Lower leg skin (tissue), 4 donors: ENCODE measurements around the gene TCERG1L. TPM values are rescaled to one million over a fixed set of nuclear protein-coding genes. Genes with fewer than 3 reads are reported as not detected.

ENCODE experiments used
- DNase-seq, 2 donors: peaks; one replicate each; pipeline ENCODE4 v3.0.0-alpha.2; 2019; ENCODE audit warnings: low spot score in 2 of 2
- H3K4me3 ChIP-seq: fragments of 200-600 bp; sonication (generic); 2 replicates; pipeline ENCODE4 v1.5.1; 2017; ENCODE audit warnings: mild to moderate bottlenecking, low read depth; ENCODE audit not compliant: poor library complexity, severe bottlenecking
- CTCF ChIP-seq, 3 donors: fragments of 450-650 bp; IDR thresholded peaks; one replicate each; pipeline ENCODE4 v1.5.1; 2016; ENCODE audit warnings: antibody characterized with exemption in 3 of 3, mild to moderate bottlenecking in 3 of 3, moderate library complexity in 2 of 3
- POLR2A ChIP-seq, 2 donors: fragments of 450-650 bp; IDR thresholded peaks; one replicate each; pipeline ENCODE4 v1.6.1; 2016 to 2017; ENCODE audit warnings: antibody characterized with exemption in 2 of 2, mild to moderate bottlenecking in 1 of 2, moderate library complexity in 1 of 2
- WGBS, 2 donors: methylation state at CpG; one replicate each; pipeline ENCODE4 v1.1.5; 2018; 5-methylcytosine and 5-hydroxymethylcytosine counted together
- intact Hi-C: fragments of 100-400 bp; cut with DNase I; formaldehyde crosslinking; loops from one replicate; pipeline ENCODE4 v1.15.0; 2023; ENCODE audit warnings: low total_unique reads
- total RNA-seq, 4 donors: library from RNA; depleted of rRNA; stranded (reverse); fragments of >200 nt; gene quantifications; one replicate each; pipeline ENCODE4 v1.1.0, GENCODE V29; 2016

TCERG1L gene
- total RNA-seq, 4 donors from 2014 or later, result 0.57 to 1.1 (median 0.90) TPM

DNA sequence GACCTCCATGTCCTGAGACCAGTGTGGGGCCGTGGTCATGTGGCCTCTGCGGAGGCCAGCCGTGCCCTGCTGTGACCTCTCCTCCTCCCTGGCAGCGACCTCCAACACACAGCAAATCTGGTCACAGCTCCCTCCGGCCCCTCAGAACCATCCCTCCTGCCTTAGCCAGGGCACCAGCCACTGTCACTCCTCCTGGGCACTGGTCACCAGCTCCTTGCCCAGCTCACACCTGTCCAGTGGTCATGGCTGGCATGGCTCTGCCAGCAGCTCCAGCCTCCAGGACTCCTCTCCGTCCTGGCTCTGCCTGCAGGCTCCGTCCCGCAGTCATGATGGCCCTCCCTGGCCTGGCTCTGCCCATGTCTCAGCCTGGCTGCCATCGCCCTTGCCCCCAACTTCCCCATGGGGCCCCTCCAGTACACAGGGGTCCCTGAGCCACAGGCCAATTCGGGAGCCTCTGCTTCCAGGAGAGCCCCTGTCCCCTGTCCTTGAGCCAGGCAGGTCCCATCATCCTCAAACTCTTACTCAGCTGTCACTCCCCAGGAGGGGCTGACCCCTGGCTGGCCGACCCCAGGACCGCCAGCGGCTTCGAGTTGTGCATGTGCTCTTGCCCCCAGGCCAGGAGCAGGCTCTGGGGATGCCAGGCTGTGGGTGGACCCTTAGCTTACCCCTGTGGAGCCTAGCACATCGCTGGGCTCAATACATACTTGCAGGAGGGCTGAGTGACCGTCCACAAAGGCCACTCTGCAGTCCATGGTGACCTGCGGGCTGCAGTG lies 92.5 kb downstream of the TCERG1L start:
- intact Hi-C loops, result no loop called here
- 87 to 91% methylated on average over 17 of the region's 17 CpGs for WGBS, 2 donors

DNA sequence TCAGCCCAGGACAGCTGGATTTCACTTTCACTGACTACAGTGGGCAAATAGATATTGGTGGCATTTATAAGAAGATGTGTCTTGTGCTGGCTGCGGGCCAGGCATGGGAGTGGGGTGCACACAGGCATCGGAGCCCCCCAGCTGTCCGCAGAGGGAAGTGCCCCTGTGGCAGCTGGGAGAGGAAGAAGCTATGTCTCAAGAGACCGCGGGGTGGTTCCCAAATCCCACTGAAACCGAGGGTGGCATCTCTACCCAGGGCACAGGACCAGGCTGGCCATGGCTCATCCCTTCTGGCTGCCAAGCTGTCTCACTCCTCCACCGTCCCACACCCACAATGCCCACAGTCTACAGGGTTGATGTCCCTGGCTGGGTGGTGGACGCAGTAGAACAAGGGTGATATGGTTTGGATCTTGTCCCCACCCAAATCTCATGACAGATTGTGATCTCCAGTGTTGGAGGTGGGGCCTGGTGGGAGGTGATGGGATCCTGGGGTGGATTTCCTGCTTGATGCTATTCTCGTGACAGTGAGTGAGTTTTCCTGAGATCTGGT lies 94.8 kb downstream of the TCERG1L start:
- no peak for TF ChIP-seq CTCF (IDR thresholded peaks at IDR 0.05)
- no peak for TF ChIP-seq POLR2A (IDR thresholded peaks at IDR 0.05)
- no peak for DNase-seq
- intact Hi-C loops, result no loop called here
- 74 to 80% methylated on average over 9 of the region's 9 CpGs for WGBS, 2 donors
- H3K4me3 ChIP-seq, result no peak overlapping the region

More for the DNA sequence above, 92.5 kb downstream of the TCERG1L start:
- no peak for DNase-seq
- H3K4me3 ChIP-seq, result no peak overlapping the region
- no peak for TF ChIP-seq POLR2A (IDR thresholded peaks at IDR 0.05)
- TF ChIP-seq CTCF (IDR thresholded peaks at IDR 0.05), result no peak

- no peak overlapping the region for H3K4me3 ChIP-seq
- no peak for TF ChIP-seq CTCF (IDR thresholded peaks at IDR 0.05)
- no peak for TF ChIP-seq POLR2A (IDR thresholded peaks at IDR 0.05)
- DNase-seq, result no peak
- intact Hi-C loops, result no loop called here
- 94 to 97% methylated on average over 6 of the region's 6 CpGs for WGBS, 2 donors
Measured at GRCh38 chr10:131215776-131216175, 95.7 kb downstream of the TCERG1L start.

- no peak for TF ChIP-seq CTCF (IDR thresholded peaks at IDR 0.05)
- no peak for TF ChIP-seq POLR2A (IDR thresholded peaks at IDR 0.05)
- WGBS, 2 donors, result 92% methylated on average over 17 of the region's 17 CpGs
- intact Hi-C loops, result no loop called here
- DNase-seq, result peak in 1 of 2 donors; percentile 50
- no peak overlapping the region for H3K4me3 ChIP-seq
Measured at GRCh38 chr10:131214521-131215244, 96.8 kb downstream of the TCERG1L start.

- no peak overlapping the region for H3K4me3 ChIP-seq
- intact Hi-C loops, result no loop called here
- TF ChIP-seq CTCF (IDR thresholded peaks at IDR 0.05) (no peak), POLR2A (IDR thresholded peaks at IDR 0.05) (no peak)
- DNase-seq, result peak in 1 of 2 donors; percentile 60
- 81 to 85% methylated on average over 9 of the region's 9 CpGs for WGBS, 2 donors
Measured at GRCh38 chr10:131213741-131214505, 97.6 kb downstream of the TCERG1L start.
